Caco-2 (cell line): ENCODE measurements around the gene PARVA. TPM values are rescaled to one million over a fixed set of nuclear protein-coding genes. Genes with fewer than 3 reads are reported as not detected.
"Not testable (repeated sequence)": the region's sequence is repeated elsewhere in the genome, so short reads cannot be mapped to it uniquely, and the experiment has no call there.

Source experiments
- BruUV-seq: library from RNA; stranded (reverse); fragments of 400-500 nt; replicated peaks from 2 replicates; lab custom pipeline; 2021; lab: Mats Ljungman, UMichigan
- CTCF ChIA-PET: fragments of 300-600 bp; sonication (Branson Sonifier 250); formaldehyde crosslinking; loops from one replicate; lab custom pipeline; 2022; ENCODE audit warnings: antibody characterized with exemption; lab: Charles Lee
- POLR2A ChIA-PET: fragments of 300-600 bp; sonication (Branson Sonifier 250); formaldehyde crosslinking; loops from one replicate; lab custom pipeline; 2022; ENCODE audit warnings: antibody characterized with exemption; lab: Charles Lee
- DNase-seq, 2 experiments: peaks; one replicate each; pipeline versions ENCODE4 v3.0.0 to v3.0.0-alpha.2; 2020 to 2022
- H3K27me3 ChIP-seq: replicated peaks from 2 replicates; pipeline ENCODE4 v1.6.0; 2011; ENCODE audit warnings: low read length; ENCODE audit not compliant: control insufficient read depth, insufficient read depth
- H3K36me3 ChIP-seq: 2 replicates; pipeline ENCODE4 v1.5.1; 2011; ENCODE audit warnings: low read length; ENCODE audit not compliant: control insufficient read depth, insufficient read depth
- H3K4me1 ChIP-seq: fragments of 250-450 bp; sonication (Bioruptor Pico); 2 replicates; pipeline ENCODE4 v1.5.1; 2020; ENCODE audit warnings: mild to moderate bottlenecking
- H3K4me3 ChIP-seq: 2 replicates; pipeline ENCODE4 v1.5.1; 2011; ENCODE audit warnings: low read depth, mild to moderate bottlenecking, control low read depth, low read length
- H3K9me3 ChIP-seq: fragments of 250-450 bp; sonication (Bioruptor Pico); 2 replicates; pipeline ENCODE4 v1.5.1; 2020; ENCODE audit warnings: mild to moderate bottlenecking, moderate library complexity
- H3K27ac Mint-ChIP-seq: one replicate; pipeline ENCODE4 v1.8.0; 2022; ENCODE audit warnings: mixed read lengths; ENCODE audit not compliant: unreplicated experiment
- H3K27me3 Mint-ChIP-seq: one replicate; pipeline ENCODE4 v1.8.0; 2022; ENCODE audit warnings: mixed read lengths; ENCODE audit not compliant: insufficient read depth, unreplicated experiment
- H3K36me3 Mint-ChIP-seq: one replicate; pipeline ENCODE4 v1.8.0; 2022; ENCODE audit warnings: mild to moderate bottlenecking, mixed read lengths; ENCODE audit not compliant: insufficient read depth, unreplicated experiment
- H3K4me1 Mint-ChIP-seq: one replicate; pipeline ENCODE4 v1.8.0; 2022; ENCODE audit warnings: low read depth, mixed read lengths; ENCODE audit not compliant: unreplicated experiment
- H3K4me3 Mint-ChIP-seq: one replicate; pipeline ENCODE4 v1.8.0; 2022; ENCODE audit warnings: mild to moderate bottlenecking, moderate library complexity, mixed read lengths; ENCODE audit not compliant: unreplicated experiment
- H3K9me3 Mint-ChIP-seq: one replicate; pipeline ENCODE4 v1.8.0; 2022; ENCODE audit warnings: mixed read lengths; ENCODE audit not compliant: unreplicated experiment
- CTCF ChIP-seq, 2 experiments: fragments of 200-600 bp in 1 of 2; IDR thresholded peaks; 1 replicate in 1 of 2; 2 replicates in 1 of 2; pipeline versions ENCODE4 v1.5.1 to v1.8.0; 2011 to 2022; ENCODE audit warnings: antibody characterized with exemption in 1 of 2, control low read depth in 1 of 2, inconsistent platforms in 1 of 2, low read depth in 1 of 2, low read length in 1 of 2, mild to moderate bottlenecking in 1 of 2, moderate library complexity in 1 of 2; ENCODE audit not compliant: insufficient read depth in 1 of 2, severe bottlenecking in 1 of 2, unreplicated experiment in 1 of 2
- intact Hi-C: fragments of 100-400 bp; cut with micrococcal nuclease; formaldehyde crosslinking; loops from one replicate; pipeline ENCODE4 v1.10.0; 2022; ENCODE audit not compliant: unreplicated experiment
- total RNA-seq: library from RNA; stranded (reverse); gene quantifications from 2 replicates; pipeline ENCODE4 v1.2.3, GENCODE V29; 2022

PARVA gene
- total RNA-seq, 1 experiment from 2014 or later, result 45.3 TPM

GRCh38 chr11:12353534-12353933 lies 23.8 kb upstream of the PARVA start:
- CTCF ChIA-PET, result no interaction called here
- POLR2A ChIA-PET, result no interaction called here
- TF ChIP-seq CTCF (IDR thresholded peaks at IDR 0.05; ENCODE audit: insufficient read depth in 1 of 2, low read depth in 1 of 2, low read length in 1 of 2, severe bottlenecking in 1 of 2, unreplicated experiment in 1 of 2), result no peak
- Histone ChIP-seq H3K9me3 (no peaks in the 10 kb centered on the region), H3K4me3 (no peak overlapping the region), H3K36me3 (no peaks in the 10 kb centered on the region), H3K4me1 (peaks cover 11% of the 10 kb centered on the region), H3K27me3 (no peaks in the 10 kb centered on the region)
- Mint-ChIP-seq H3K27me3 (no peaks in the 10 kb centered on the region), H3K36me3 (no peaks in the 10 kb centered on the region), H3K27ac (no peak overlapping the region), H3K4me1 (no peaks in the 10 kb centered on the region), H3K4me3 (no peak overlapping the region), H3K9me3 (no peaks in the 10 kb centered on the region)
- BruUV-seq, result no TSS peak
- intact Hi-C loops, result no loop called here
- no peak for DNase-seq

GRCh38 chr11:12354750-12355545 lies 22.4 kb upstream of the PARVA start:
- H3K4me3 Mint-ChIP-seq, result no peak overlapping the region
- intact Hi-C loops, result no loop called here
- no peak for DNase-seq
- H3K9me3 ChIP-seq, result no peaks in the 10 kb centered on the region
- no peaks in the 10 kb centered on the region for H3K27me3 ChIP-seq
- H3K9me3 Mint-ChIP-seq, result no peaks in the 10 kb centered on the region
- H3K4me1 ChIP-seq, result peaks cover 11% of the 10 kb centered on the region
- no peaks in the 10 kb centered on the region for H3K36me3 Mint-ChIP-seq
- ChIA-PET CTCF (no interaction called here), POLR2A (no interaction called here)
- no peaks in the 10 kb centered on the region for H3K4me1 Mint-ChIP-seq
- TF ChIP-seq CTCF (IDR thresholded peaks at IDR 0.05; ENCODE audit: insufficient read depth in 1 of 2, low read depth in 1 of 2, low read length in 1 of 2, severe bottlenecking in 1 of 2, unreplicated experiment in 1 of 2), result no peak
- H3K36me3 ChIP-seq, result no peaks in the 10 kb centered on the region
- BruUV-seq, result no TSS peak
- no peak overlapping the region for H3K27ac Mint-ChIP-seq
- no peak overlapping the region for H3K4me3 ChIP-seq
- no peaks in the 10 kb centered on the region for H3K27me3 Mint-ChIP-seq

- Mint-ChIP-seq H3K4me3 (no peak overlapping the region), H3K36me3 (no peaks in the 10 kb centered on the region), H3K27ac (no peak overlapping the region), H3K4me1 (no peaks in the 10 kb centered on the region), H3K27me3 (no peaks in the 10 kb centered on the region), H3K9me3 (no peaks in the 10 kb centered on the region)
- no TSS peak for BruUV-seq
- peak in 1 of 2 experiments; percentile 42 for DNase-seq
- Histone ChIP-seq H3K36me3 (no peaks in the 10 kb centered on the region), H3K4me1 (peaks cover 11% of the 10 kb centered on the region), H3K9me3 (no peaks in the 10 kb centered on the region), H3K27me3 (no peaks in the 10 kb centered on the region), H3K4me3 (no peak overlapping the region)
- POLR2A ChIA-PET, result no interaction called here
- CTCF ChIA-PET, result interaction anchor here (1.0 kb wide), 1 partner anchor 26 kb away, joined by 4 read pairs; no protein-coding TSS in a partner anchor
- intact Hi-C loops, result no loop called here
- TF ChIP-seq CTCF (IDR thresholded peaks at IDR 0.05; ENCODE audit: insufficient read depth in 1 of 2, low read depth in 1 of 2, low read length in 1 of 2, severe bottlenecking in 1 of 2, unreplicated experiment in 1 of 2), result no peak
Observed at GRCh38 chr11:12356944-12357655, 20.3 kb upstream of the PARVA start.

GRCh38 chr11:12357697-12358096 lies 19.7 kb upstream of the PARVA start:
- H3K9me3 Mint-ChIP-seq, H3K4me1 Mint-ChIP-seq, H3K27me3 Mint-ChIP-seq, H3K27ac Mint-ChIP-seq, H3K36me3 ChIP-seq, H3K4me3 Mint-ChIP-seq, BruUV-seq, intact Hi-C loops, H3K36me3 Mint-ChIP-seq, H3K27me3 ChIP-seq, DNase-seq, H3K9me3 ChIP-seq, POLR2A ChIA-PET, H3K4me3 ChIP-seq: not testable (repeated sequence)
- CTCF ChIA-PET, result interaction anchor here (1.0 kb wide), 1 partner anchor 26 kb away, joined by 4 read pairs; no protein-coding TSS in a partner anchor
- H3K4me1 ChIP-seq, result peaks cover 11% of the 10 kb centered on the region
